ENCODE data around the gene IL1R1. TPM values are rescaled to one million over a fixed set of nuclear protein-coding genes. Genes with fewer than 3 reads are reported as not detected.
A peak's percentile ranks its signal among the peaks of the same experiment; 100 is the strongest.
"Not testable (repeated sequence)": the region's sequence is repeated elsewhere in the genome, so short reads cannot be mapped to it uniquely, and the experiment has no call there.

Gene IL1R1
- total RNA-seq, 1 donor from 2014 or later: 10.7 TPM

- TF ChIP-seq CTCF (conservative IDR thresholded peaks at IDR 0.05; ENCODE audit: low read depth, low read length): no peak
- no peak overlapping the region for H3K4me3 ChIP-seq (ENCODE audit: low read depth, low read length)
- DNase-seq (ENCODE audit: low read depth): no peak
Observed at GRCh38 chr2:102100371-102101096, 42.0 kb upstream of the IL1R1 start.

GRCh38 chr2:102101097-102101848 is 41.3 kb upstream of the IL1R1 start:
- TF ChIP-seq CTCF (conservative IDR thresholded peaks at IDR 0.05; ENCODE audit: low read depth, low read length): no peak
- no peak for DNase-seq (ENCODE audit: low read depth)
- H3K4me3 ChIP-seq (ENCODE audit: low read depth, low read length): no peak overlapping the region

- no peak overlapping the region for H3K4me3 ChIP-seq (ENCODE audit: low read depth, low read length)
- no peak for TF ChIP-seq CTCF (conservative IDR thresholded peaks at IDR 0.05; ENCODE audit: low read depth, low read length)
- DNase-seq (ENCODE audit: low read depth): no peak
Observed at GRCh38 chr2:102101849-102102635, 40.5 kb upstream of the IL1R1 start.

GRCh38 chr2:102102636-102102948 is 40.0 kb upstream of the IL1R1 start:
- not testable (repeated sequence) for DNase-seq (ENCODE audit: low read depth); H3K4me3 ChIP-seq (ENCODE audit: low read depth, low read length)

GRCh38 chr2:102103284-102103683 is 39.3 kb upstream of the IL1R1 start:
- H3K4me3 ChIP-seq (ENCODE audit: low read depth, low read length): no peak overlapping the region
- DNase-seq (ENCODE audit: low read depth): no peak
- no peak for TF ChIP-seq CTCF (conservative IDR thresholded peaks at IDR 0.05; ENCODE audit: low read depth, low read length)

- no peak for TF ChIP-seq CTCF (conservative IDR thresholded peaks at IDR 0.05; ENCODE audit: low read depth, low read length)
- H3K4me3 ChIP-seq (ENCODE audit: low read depth, low read length): peak overlapping the region; percentile 58
- DNase-seq (ENCODE audit: low read depth): no peak
Observed at GRCh38 chr2:102103992-102104871, 38.3 kb upstream of the IL1R1 start.
